SK-N-SH (cell line): ENCODE data around the gene CALN1. TPM values are rescaled to one million over a fixed set of nuclear protein-coding genes. Genes with fewer than 3 reads are reported as not detected.

ENCODE experiments used
- CTCF ChIA-PET: fragments of 300-600, 350-600 bp; formaldehyde crosslinking; extraction: SDS; loops from one replicate; lab custom pipeline; 2021; lab: Yijun Ruan, JAX
- POLR2A ChIA-PET: fragments of 350-600 bp; sonication (Branson Sonifier 250); formaldehyde crosslinking; extraction: SDS; loops from one replicate; lab custom pipeline; 2020; ENCODE audit warnings: antibody characterized with exemption, inconsistent platforms; lab: Yijun Ruan, JAX
- DNase-seq: peaks from one replicate; pipeline ENCODE4 v3.0.0; 2012
- H2AFZ ChIP-seq: fragments of 200-600 bp; sonication (generic); 2 replicates; pipeline ENCODE4 v1.8.1; 2016; ENCODE audit warnings: antibody characterized with exemption, mild to moderate bottlenecking, low read depth
- H3F3A ChIP-seq: fragments of 200-600 bp; sonication (generic); replicated peaks from 2 replicates; pipeline ENCODE3; 2016; ENCODE audit warnings: antibody characterized with exemption, mild to moderate bottlenecking; ENCODE audit not compliant: insufficient read depth
- H3K27ac ChIP-seq, 2 experiments: fragments of 200-500 bp in 1 of 2; fragments of 200-600 bp in 1 of 2; sonication (Bioruptor generic) in 1 of 2; sonication (generic), shearing (Covaris generic) in 1 of 2; 2 replicates each; pipeline versions ENCODE4 v1.5.1 to v1.6.1; 2014 to 2016; ENCODE audit warnings: low read depth in 2 of 2, inconsistent platforms in 1 of 2, low read length in 1 of 2, mild to moderate bottlenecking in 1 of 2, mixed read lengths in 1 of 2
- H3K27me3 ChIP-seq: fragments of 200-600 bp; sonication (generic), shearing (Covaris generic); 2 replicates; pipeline ENCODE4 v1.6.1; 2016; ENCODE audit warnings: mixed run types; ENCODE audit not compliant: insufficient read depth
- H3K36me3 ChIP-seq, 2 experiments: fragments of 200-500 bp in 1 of 2; fragments of 200-600 bp in 1 of 2; sonication (Bioruptor generic) in 1 of 2; sonication (generic) in 1 of 2; replicated peaks in 1 of 2; 2 replicates each; pipeline versions ENCODE3 to v1.5.1; 2014 to 2016; ENCODE audit warnings: low read length in 1 of 2, mild to moderate bottlenecking in 1 of 2; ENCODE audit not compliant: insufficient read depth in 2 of 2, control insufficient read depth in 1 of 2
- H3K4me1 ChIP-seq, 2 experiments: fragments of 200-500 bp in 1 of 2; fragments of 200-600 bp in 1 of 2; sonication (Bioruptor generic) in 1 of 2; sonication (generic), shearing (Covaris generic) in 1 of 2; 2 replicates each; pipeline versions ENCODE4 v1.5.1 to v1.6.1; 2014 to 2016; ENCODE audit warnings: low read depth in 1 of 2, low read length in 1 of 2, mixed run types in 1 of 2; ENCODE audit not compliant: insufficient read depth in 2 of 2, control insufficient read depth in 1 of 2
- H3K4me2 ChIP-seq: fragments of 200-600 bp; sonication (generic), shearing (Covaris generic); 2 replicates; pipeline ENCODE4 v1.6.1; 2017; ENCODE audit warnings: mixed run types
- H3K4me3 ChIP-seq, 2 experiments: fragments of 200-500 bp in 1 of 2; fragments of 200-600 bp in 1 of 2; sonication (Bioruptor generic) in 1 of 2; sonication (generic), shearing (Covaris generic) in 1 of 2; 2 replicates each; pipeline versions ENCODE4 v1.5.1 to v1.8.1; 2014 to 2016; ENCODE audit warnings: low read depth in 2 of 2, inconsistent platforms in 1 of 2, low read length in 1 of 2, mild to moderate bottlenecking in 1 of 2, mixed read lengths in 1 of 2, moderate library complexity in 1 of 2
- H3K79me2 ChIP-seq: fragments of 200-600 bp; sonication (generic); 2 replicates; pipeline ENCODE4 v1.8.1; 2017; ENCODE audit warnings: mild to moderate bottlenecking; ENCODE audit not compliant: insufficient read depth
- H3K9ac ChIP-seq: fragments of 200-600 bp; sonication (generic); 2 replicates; pipeline ENCODE4 v1.6.1; 2017; ENCODE audit warnings: mixed run types
- H3K9me2 ChIP-seq: fragments of 200-600 bp; sonication (generic); 2 replicates; pipeline ENCODE4 v1.6.1; 2017; ENCODE audit warnings: mixed run types
- H3K9me3 ChIP-seq: fragments of 200-600 bp; sonication (generic); 2 replicates; pipeline ENCODE4 v1.6.1; 2017; ENCODE audit warnings: mixed run types, mild to moderate bottlenecking, moderate library complexity
- H4K20me1 ChIP-seq: fragments of 200-600 bp; sonication (generic); 2 replicates; pipeline ENCODE4 v1.6.1; 2017; ENCODE audit warnings: mild to moderate bottlenecking, mixed run types; ENCODE audit not compliant: insufficient read depth
- CTCF ChIP-seq: fragments of 200-600 bp; sonication (generic); IDR thresholded peaks from 2 replicates; pipeline ENCODE4 v1.6.1; 2017; ENCODE audit warnings: antibody characterized with exemption, mild to moderate bottlenecking, moderate library complexity
- FOXJ3 ChIP-seq: sonication (generic); formaldehyde crosslinking; IDR thresholded peaks from 2 replicates; pipeline ENCODE4 v1.5.1; 2020; ENCODE audit warnings: mild to moderate bottlenecking, missing genetic modification reagents
- FOXM1 ChIP-seq: IDR thresholded peaks from 2 replicates; pipeline ENCODE4 v1.4.0; 2012; ENCODE audit warnings: low read depth, mild to moderate bottlenecking
- GABPA ChIP-seq: IDR thresholded peaks from 2 replicates; pipeline ENCODE4 v1.4.0; 2012; ENCODE audit warnings: low read depth, mild to moderate bottlenecking
- JUND ChIP-seq: IDR thresholded peaks from 2 replicates; pipeline ENCODE4 v1.4.0; 2012
- MEF2A ChIP-seq: IDR thresholded peaks from 2 replicates; pipeline ENCODE4 v1.4.0; 2012; ENCODE audit warnings: low read depth, borderline replicate concordance
- MXI1 ChIP-seq: IDR thresholded peaks from 2 replicates; pipeline ENCODE4 v1.6.1; 2012; ENCODE audit warnings: mild to moderate bottlenecking, low read depth, low read length, improper control_type of control experiment
- RAD21 ChIP-seq: IDR thresholded peaks from 2 replicates; pipeline ENCODE4 v1.6.1; 2012; ENCODE audit warnings: mild to moderate bottlenecking, low read length
- RCOR1 ChIP-seq: fragments of 150-350 bp; IDR thresholded peaks from 2 replicates; pipeline ENCODE4 v1.6.1; 2017; ENCODE audit warnings: antibody characterized with exemption, low read length
- SIN3A ChIP-seq: IDR thresholded peaks from 2 replicates; pipeline ENCODE4 v1.6.1; 2012; ENCODE audit warnings: low read depth, mild to moderate bottlenecking, low read length, moderate library complexity, borderline replicate concordance
- SMC3 ChIP-seq: IDR thresholded peaks from 2 replicates; pipeline ENCODE4 v1.6.1; 2012; ENCODE audit warnings: low read depth, low read length, improper control_type of control experiment
- TAF1 ChIP-seq: IDR thresholded peaks from 2 replicates; pipeline ENCODE4 v1.6.1; 2012; ENCODE audit warnings: low read depth, mild to moderate bottlenecking, low read length, moderate library complexity, borderline replicate concordance
- YY1 ChIP-seq: IDR thresholded peaks from 2 replicates; pipeline ENCODE4 v1.4.0; 2012; ENCODE audit warnings: low read depth, mild to moderate bottlenecking
- ZBTB33 ChIP-seq: IDR thresholded peaks from 2 replicates; pipeline ENCODE4 v1.4.0; 2012; ENCODE audit warnings: low read depth, borderline replicate concordance
- WGBS: methylation state at CpG from one replicate; pipeline ENCODE4 v1.1.6; 2017; ENCODE audit warnings: low lambda C conversion rate; 5-methylcytosine and 5-hydroxymethylcytosine counted together
- polyA plus RNA-seq, 3 experiments: library from polyadenylated mRNA; depleted of rRNA; stranded (reverse); fragments of >200 nt; gene quantifications; 2 replicates each; pipeline ENCODE4 v1.2.3, GENCODE V29; 2012
- TF ChIP-seq, protein P1 (sequence below): fragments of 150-350 bp; IDR thresholded peaks from 2 replicates; pipeline ENCODE4 v1.6.1; 2016; ENCODE audit warnings: mild to moderate bottlenecking, low read depth, low read length
- TF ChIP-seq, protein P2 (sequence below): IDR thresholded peaks from 2 replicates; pipeline ENCODE4; 2012
- TF ChIP-seq, protein P3 (sequence below): IDR thresholded peaks from 2 replicates; pipeline ENCODE4 v1.6.1; 2012; ENCODE audit warnings: mild to moderate bottlenecking, low read depth, low read length, moderate library complexity
- TF ChIP-seq, protein P4 (sequence below): fragments of 150-350 bp; IDR thresholded peaks from 2 replicates; pipeline ENCODE4 v1.6.1; 2017; ENCODE audit warnings: antibody characterized with exemption, low read length, low read depth, borderline replicate concordance

The CALN1 gene
- polyA plus RNA-seq, 1 of the 3 experiments (the other 2 are of a cell fraction): not detected

GRCh38 chr7:71970725-71971124 is 441.4 kb downstream of the CALN1 start:
- CTCF ChIA-PET: no interaction called here
- no peaks in the 10 kb centered on the region for H3K9me3 ChIP-seq
- H3K9me2 ChIP-seq: no peaks in the 10 kb centered on the region
- no peak overlapping the region for H3K4me3 ChIP-seq
- H3K27me3 ChIP-seq: no peaks in the 10 kb centered on the region
- H4K20me1 ChIP-seq: no peaks in the 10 kb centered on the region
- no peaks in the 10 kb centered on the region for H3K4me1 ChIP-seq
- no peak overlapping the region for H2AFZ ChIP-seq
- H3K36me3 ChIP-seq: no peaks in the 10 kb centered on the region
- no peak overlapping the region for H3K4me2 ChIP-seq
- no peak for DNase-seq
- POLR2A ChIA-PET: no interaction called here
- 0% methylated on average over 3 of the region's 3 CpGs for WGBS
- H3F3A ChIP-seq: no peaks in the 10 kb centered on the region
- no peak overlapping the region for H3K27ac ChIP-seq
- H3K79me2 ChIP-seq: no peaks in the 10 kb centered on the region
- TF ChIP-seq JUND (no peak), RAD21 (no peak), RCOR1 (no peak), FOXJ3 (no peak), SIN3A (no peak), FOXM1 (no peak), GABPA (no peak), SMC3 (no peak), MXI1 (no peak), CTCF (no peak), YY1 (no peak), ZBTB33 (no peak), MEF2A (no peak), TAF1 (no peak)
- TF ChIP-seq, protein P1, sequence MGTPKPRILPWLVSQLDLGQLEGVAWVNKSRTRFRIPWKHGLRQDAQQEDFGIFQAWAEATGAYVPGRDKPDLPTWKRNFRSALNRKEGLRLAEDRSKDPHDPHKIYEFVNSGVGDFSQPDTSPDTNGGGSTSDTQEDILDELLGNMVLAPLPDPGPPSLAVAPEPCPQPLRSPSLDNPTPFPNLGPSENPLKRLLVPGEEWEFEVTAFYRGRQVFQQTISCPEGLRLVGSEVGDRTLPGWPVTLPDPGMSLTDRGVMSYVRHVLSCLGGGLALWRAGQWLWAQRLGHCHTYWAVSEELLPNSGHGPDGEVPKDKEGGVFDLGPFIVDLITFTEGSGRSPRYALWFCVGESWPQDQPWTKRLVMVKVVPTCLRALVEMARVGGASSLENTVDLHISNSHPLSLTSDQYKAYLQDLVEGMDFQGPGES: no peak
- TF ChIP-seq, protein P2, sequence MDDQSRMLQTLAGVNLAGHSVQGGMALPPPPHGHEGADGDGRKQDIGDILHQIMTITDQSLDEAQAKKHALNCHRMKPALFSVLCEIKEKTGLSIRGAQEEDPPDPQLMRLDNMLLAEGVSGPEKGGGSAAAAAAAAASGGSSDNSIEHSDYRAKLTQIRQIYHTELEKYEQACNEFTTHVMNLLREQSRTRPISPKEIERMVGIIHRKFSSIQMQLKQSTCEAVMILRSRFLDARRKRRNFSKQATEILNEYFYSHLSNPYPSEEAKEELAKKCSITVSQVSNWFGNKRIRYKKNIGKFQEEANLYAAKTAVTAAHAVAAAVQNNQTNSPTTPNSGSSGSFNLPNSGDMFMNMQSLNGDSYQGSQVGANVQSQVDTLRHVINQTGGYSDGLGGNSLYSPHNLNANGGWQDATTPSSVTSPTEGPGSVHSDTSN: no peak
- TF ChIP-seq, protein P3, sequence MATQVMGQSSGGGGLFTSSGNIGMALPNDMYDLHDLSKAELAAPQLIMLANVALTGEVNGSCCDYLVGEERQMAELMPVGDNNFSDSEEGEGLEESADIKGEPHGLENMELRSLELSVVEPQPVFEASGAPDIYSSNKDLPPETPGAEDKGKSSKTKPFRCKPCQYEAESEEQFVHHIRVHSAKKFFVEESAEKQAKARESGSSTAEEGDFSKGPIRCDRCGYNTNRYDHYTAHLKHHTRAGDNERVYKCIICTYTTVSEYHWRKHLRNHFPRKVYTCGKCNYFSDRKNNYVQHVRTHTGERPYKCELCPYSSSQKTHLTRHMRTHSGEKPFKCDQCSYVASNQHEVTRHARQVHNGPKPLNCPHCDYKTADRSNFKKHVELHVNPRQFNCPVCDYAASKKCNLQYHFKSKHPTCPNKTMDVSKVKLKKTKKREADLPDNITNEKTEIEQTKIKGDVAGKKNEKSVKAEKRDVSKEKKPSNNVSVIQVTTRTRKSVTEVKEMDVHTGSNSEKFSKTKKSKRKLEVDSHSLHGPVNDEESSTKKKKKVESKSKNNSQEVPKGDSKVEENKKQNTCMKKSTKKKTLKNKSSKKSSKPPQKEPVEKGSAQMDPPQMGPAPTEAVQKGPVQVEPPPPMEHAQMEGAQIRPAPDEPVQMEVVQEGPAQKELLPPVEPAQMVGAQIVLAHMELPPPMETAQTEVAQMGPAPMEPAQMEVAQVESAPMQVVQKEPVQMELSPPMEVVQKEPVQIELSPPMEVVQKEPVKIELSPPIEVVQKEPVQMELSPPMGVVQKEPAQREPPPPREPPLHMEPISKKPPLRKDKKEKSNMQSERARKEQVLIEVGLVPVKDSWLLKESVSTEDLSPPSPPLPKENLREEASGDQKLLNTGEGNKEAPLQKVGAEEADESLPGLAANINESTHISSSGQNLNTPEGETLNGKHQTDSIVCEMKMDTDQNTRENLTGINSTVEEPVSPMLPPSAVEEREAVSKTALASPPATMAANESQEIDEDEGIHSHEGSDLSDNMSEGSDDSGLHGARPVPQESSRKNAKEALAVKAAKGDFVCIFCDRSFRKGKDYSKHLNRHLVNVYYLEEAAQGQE: no peak
- TF ChIP-seq, protein P4, sequence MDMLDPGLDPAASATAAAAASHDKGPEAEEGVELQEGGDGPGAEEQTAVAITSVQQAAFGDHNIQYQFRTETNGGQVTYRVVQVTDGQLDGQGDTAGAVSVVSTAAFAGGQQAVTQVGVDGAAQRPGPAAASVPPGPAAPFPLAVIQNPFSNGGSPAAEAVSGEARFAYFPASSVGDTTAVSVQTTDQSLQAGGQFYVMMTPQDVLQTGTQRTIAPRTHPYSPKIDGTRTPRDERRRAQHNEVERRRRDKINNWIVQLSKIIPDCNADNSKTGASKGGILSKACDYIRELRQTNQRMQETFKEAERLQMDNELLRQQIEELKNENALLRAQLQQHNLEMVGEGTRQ: no peak
- H3K9ac ChIP-seq: no peak overlapping the region
